IgD-negative memory B cell (primary cell): ENCODE results near the gene GUCA2B. TPM values are rescaled to one million over a fixed set of nuclear protein-coding genes. Genes with fewer than 3 reads are reported as not detected.
A peak's percentile ranks its signal among the peaks of the same experiment; 100 is the strongest.

Experiments
- H3K27ac Mint-ChIP-seq, 3 donors: one replicate each; pipeline ENCODE4 v1.8.0; 2020 to 2022; ENCODE audit warnings: mild to moderate bottlenecking in 3 of 3, mixed read lengths in 3 of 3, moderate library complexity in 1 of 3
- H3K27me3 Mint-ChIP-seq: one replicate; pipeline ENCODE4 v1.8.0; 2021; ENCODE audit warnings: mixed read lengths
- H3K36me3 Mint-ChIP-seq: one replicate; pipeline ENCODE4 v1.8.0; 2020; ENCODE audit warnings: mild to moderate bottlenecking, mixed read lengths
- H3K4me1 Mint-ChIP-seq, 3 donors: one replicate each; pipeline ENCODE4 v1.8.0; 2020 to 2022; ENCODE audit warnings: mixed read lengths in 3 of 3, mild to moderate bottlenecking in 1 of 3
- H3K4me3 Mint-ChIP-seq, 4 donors: one replicate each; pipeline ENCODE4 v1.8.0; 2020 to 2022; ENCODE audit warnings: mild to moderate bottlenecking in 4 of 4, mixed read lengths in 4 of 4, moderate library complexity in 3 of 4
- H3K9me3 Mint-ChIP-seq, 3 donors: one replicate each; pipeline ENCODE4 v1.8.0; 2020 to 2021; ENCODE audit warnings: mixed read lengths in 3 of 3, mild to moderate bottlenecking in 1 of 3
- polyA plus RNA-seq: library from polyadenylated mRNA; unstranded; fragments of 300-500 nt; fragmentation: Illumina TruSeq; gene quantifications from one replicate; pipeline ENCODE4 v1.2.3, GENCODE V29; 2021

Gene GUCA2B
- polyA plus RNA-seq, 1 donor from 2014 or later: not detected

DNA sequence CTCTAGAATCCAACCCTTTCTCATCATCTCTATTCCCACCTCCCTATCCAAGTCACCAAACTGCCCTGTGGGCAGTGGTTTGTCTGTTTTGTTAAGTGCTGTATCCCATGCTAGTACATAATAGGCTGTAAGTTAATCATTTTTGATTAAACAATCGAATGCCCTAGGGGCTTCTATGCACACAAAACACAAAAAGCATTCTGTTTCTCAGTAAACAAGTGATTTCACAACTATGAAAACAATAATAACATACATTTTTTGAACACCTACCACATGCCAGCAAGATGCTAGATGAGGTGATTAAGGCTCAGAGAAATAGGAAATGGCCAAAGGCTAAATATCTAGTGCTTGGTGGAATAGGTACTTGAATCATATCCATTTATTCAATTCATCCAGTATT, 5.0 kb upstream of the GUCA2B start:
- peaks cover 0 to 2% (median 0%) of the 10 kb centered on the region in 3 donors for H3K4me1 Mint-ChIP-seq
- peaks cover 6% of the 10 kb centered on the region for H3K27me3 Mint-ChIP-seq
- H3K4me3 Mint-ChIP-seq: no peak overlapping the region
- H3K27ac Mint-ChIP-seq: no peak overlapping the region
- H3K36me3 Mint-ChIP-seq: no peaks in the 10 kb centered on the region
- peaks cover 0 to 1% (median 0%) of the 10 kb centered on the region in 3 donors for H3K9me3 Mint-ChIP-seq

- Mint-ChIP-seq H3K27me3 (peaks cover 6% of the 10 kb centered on the region), H3K4me3 (no peak overlapping the region), H3K27ac (no peak overlapping the region), H3K4me1 (no peaks in the 10 kb centered on the region), H3K36me3 (no peaks in the 10 kb centered on the region), H3K9me3 (no peaks in the 10 kb centered on the region)
Measured at GRCh38 chr1:42150651-42151050, 2.6 kb upstream of the GUCA2B start.

DNA sequence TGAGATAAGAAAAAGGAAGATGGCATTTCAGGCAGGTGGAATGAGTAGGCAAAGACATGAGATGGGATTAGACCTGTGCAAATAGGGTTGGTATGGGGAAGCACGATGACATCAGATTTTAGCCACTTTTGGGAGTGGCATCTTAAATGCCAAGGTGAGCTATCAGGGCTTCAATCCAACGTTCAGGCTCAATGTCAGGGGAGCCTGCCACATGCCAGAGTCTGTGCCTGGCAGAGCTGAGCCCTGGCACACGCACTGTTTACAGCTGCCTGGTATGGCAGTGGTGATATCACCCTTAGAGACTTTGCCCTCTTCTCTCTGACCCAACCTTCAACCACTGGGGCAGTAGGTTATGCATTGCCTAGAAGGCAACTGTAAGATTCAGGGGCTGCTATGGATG, 1.1 kb upstream of the GUCA2B start:
- Mint-ChIP-seq H3K27me3 (peaks cover 6% of the 10 kb centered on the region), H3K27ac (no peak overlapping the region), H3K36me3 (no peaks in the 10 kb centered on the region), H3K9me3 (no peaks in the 10 kb centered on the region), H3K4me3 (no peak overlapping the region), H3K4me1 (no peaks in the 10 kb centered on the region)

GRCh38 chr1:42153624-42154023, 414 bp downstream of the GUCA2B start:
- Mint-ChIP-seq H3K4me1 (peaks cover 0 to 1% (median 0%) of the 10 kb centered on the region in 3 donors), H3K27me3 (peaks cover 6% of the 10 kb centered on the region), H3K27ac (peak overlapping the region in 1 of 3 donors; percentile 47), H3K36me3 (no peaks in the 10 kb centered on the region), H3K4me3 (no peak overlapping the region), H3K9me3 (no peaks in the 10 kb centered on the region)

GRCh38 chr1:42154685-42155084, 1.5 kb downstream of the GUCA2B start:
- H3K4me3 Mint-ChIP-seq: no peak overlapping the region
- H3K27me3 Mint-ChIP-seq: peaks cover 6% of the 10 kb centered on the region
- no peak overlapping the region for H3K27ac Mint-ChIP-seq
- H3K9me3 Mint-ChIP-seq: no peaks in the 10 kb centered on the region
- H3K4me1 Mint-ChIP-seq: peaks cover 0 to 1% (median 0%) of the 10 kb centered on the region in 3 donors
- H3K36me3 Mint-ChIP-seq: no peaks in the 10 kb centered on the region

DNA sequence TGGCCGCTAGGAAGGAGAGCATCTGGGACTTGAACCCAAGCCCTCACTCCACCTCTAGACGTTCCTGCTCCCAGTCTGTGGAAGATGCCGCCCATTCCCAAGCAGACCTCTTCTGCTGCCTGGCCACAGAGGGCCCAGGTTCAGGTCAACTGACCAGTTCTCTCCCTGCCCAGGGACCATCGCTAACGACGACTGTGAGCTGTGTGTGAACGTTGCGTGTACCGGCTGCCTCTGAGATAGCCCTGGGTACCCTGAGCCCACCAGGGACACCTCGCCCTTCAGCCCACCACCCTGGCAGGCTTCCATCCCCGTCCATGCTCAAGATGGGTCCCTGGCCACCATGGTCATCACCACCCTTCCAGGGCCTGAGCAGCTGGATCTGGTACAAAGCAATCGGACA, 2.2 kb downstream of the GUCA2B start:
- Mint-ChIP-seq H3K36me3 (no peaks in the 10 kb centered on the region), H3K27ac (no peak overlapping the region), H3K4me1 (peaks cover 0 to 1% (median 0%) of the 10 kb centered on the region in 3 donors), H3K4me3 (no peak overlapping the region), H3K9me3 (no peaks in the 10 kb centered on the region), H3K27me3 (peaks cover 3% of the 10 kb centered on the region)

DNA sequence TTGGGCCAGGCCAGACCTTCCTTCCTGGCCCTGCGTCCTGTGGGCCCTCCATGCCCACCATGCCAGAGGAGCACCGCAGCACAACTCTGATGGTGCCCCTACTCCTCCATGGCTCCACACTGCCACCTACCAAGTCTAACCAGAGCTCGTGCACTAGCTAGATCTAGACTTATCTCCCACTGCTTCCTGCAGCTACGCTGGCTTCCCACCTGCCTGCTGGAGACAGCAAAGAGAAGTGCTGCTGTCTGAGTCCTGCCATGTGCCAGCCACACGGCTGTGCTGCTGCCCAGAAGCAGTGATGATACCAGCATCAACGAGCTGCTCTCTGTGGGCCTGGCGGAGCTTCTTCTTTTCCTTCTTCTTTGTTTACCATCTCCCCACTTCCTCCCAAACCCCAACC, 4.5 kb downstream of the GUCA2B start:
- H3K27me3 Mint-ChIP-seq: peaks cover 13% of the 10 kb centered on the region
- no peak overlapping the region for H3K27ac Mint-ChIP-seq
- H3K9me3 Mint-ChIP-seq: peaks cover 2 to 10% (median 2%) of the 10 kb centered on the region in 3 donors
- H3K4me1 Mint-ChIP-seq: peaks cover 0 to 1% (median 0%) of the 10 kb centered on the region in 3 donors
- H3K36me3 Mint-ChIP-seq: no peaks in the 10 kb centered on the region
- H3K4me3 Mint-ChIP-seq: no peak overlapping the region

GRCh38 chr1:42158189-42158588, 5.0 kb downstream of the GUCA2B start:
- no peaks in the 10 kb centered on the region for H3K36me3 Mint-ChIP-seq
- H3K4me1 Mint-ChIP-seq: peaks cover 0 to 1% (median 0%) of the 10 kb centered on the region in 3 donors
- H3K27ac Mint-ChIP-seq: no peak overlapping the region
- no peak overlapping the region for H3K4me3 Mint-ChIP-seq
- H3K27me3 Mint-ChIP-seq: peaks cover 13% of the 10 kb centered on the region
- H3K9me3 Mint-ChIP-seq: peaks cover 2 to 10% (median 2%) of the 10 kb centered on the region in 3 donors

- Mint-ChIP-seq H3K4me1 (peaks cover 0 to 1% (median 0%) of the 10 kb centered on the region in 3 donors), H3K27ac (no peak overlapping the region), H3K27me3 (peaks cover 12% of the 10 kb centered on the region), H3K9me3 (peaks cover 2 to 10% (median 2%) of the 10 kb centered on the region in 3 donors), H3K36me3 (no peaks in the 10 kb centered on the region), H3K4me3 (no peak overlapping the region)
Measured at GRCh38 chr1:42162181-42162580, 9.0 kb downstream of the GUCA2B start.

DNA sequence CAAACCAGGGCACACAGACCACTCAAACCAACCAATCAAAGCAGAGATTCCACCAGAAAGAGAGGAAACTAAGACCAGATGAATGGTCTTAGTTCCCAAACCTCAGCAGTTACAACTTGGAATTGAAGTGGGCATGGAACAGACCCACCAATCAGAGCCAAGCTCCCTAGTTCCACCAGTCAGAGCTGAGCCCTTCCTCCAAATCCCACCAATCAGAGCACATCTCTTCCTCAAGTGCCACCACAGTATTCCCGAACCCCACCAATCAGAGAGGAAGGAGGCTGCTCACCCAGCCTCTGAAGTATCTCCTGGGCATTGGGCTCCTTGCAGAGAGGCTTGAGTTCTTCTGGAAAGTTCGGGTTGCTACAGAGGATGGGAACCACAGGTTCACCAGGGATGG, 9.9 kb downstream of the GUCA2B start:
- H3K27me3 Mint-ChIP-seq: peaks cover 12% of the 10 kb centered on the region
- peaks cover 2 to 10% (median 2%) of the 10 kb centered on the region in 3 donors for H3K9me3 Mint-ChIP-seq

GRCh38 chr1:42163536-42164503, 10.6 kb downstream of the GUCA2B start:
- no peak overlapping the region for H3K27ac Mint-ChIP-seq
- peaks cover 12% of the 10 kb centered on the region for H3K27me3 Mint-ChIP-seq
- H3K36me3 Mint-ChIP-seq: no peaks in the 10 kb centered on the region
- peaks cover 2 to 10% (median 2%) of the 10 kb centered on the region in 3 donors for H3K9me3 Mint-ChIP-seq
- H3K4me1 Mint-ChIP-seq: no peaks in the 10 kb centered on the region
- no peak overlapping the region for H3K4me3 Mint-ChIP-seq

More for the DNA sequence above, 9.9 kb downstream of the GUCA2B start:
- no peaks in the 10 kb centered on the region for H3K36me3 Mint-ChIP-seq
- H3K4me1 Mint-ChIP-seq: no peaks in the 10 kb centered on the region
- H3K4me3 Mint-ChIP-seq: no peak overlapping the region
- no peak overlapping the region for H3K27ac Mint-ChIP-seq

DNA sequence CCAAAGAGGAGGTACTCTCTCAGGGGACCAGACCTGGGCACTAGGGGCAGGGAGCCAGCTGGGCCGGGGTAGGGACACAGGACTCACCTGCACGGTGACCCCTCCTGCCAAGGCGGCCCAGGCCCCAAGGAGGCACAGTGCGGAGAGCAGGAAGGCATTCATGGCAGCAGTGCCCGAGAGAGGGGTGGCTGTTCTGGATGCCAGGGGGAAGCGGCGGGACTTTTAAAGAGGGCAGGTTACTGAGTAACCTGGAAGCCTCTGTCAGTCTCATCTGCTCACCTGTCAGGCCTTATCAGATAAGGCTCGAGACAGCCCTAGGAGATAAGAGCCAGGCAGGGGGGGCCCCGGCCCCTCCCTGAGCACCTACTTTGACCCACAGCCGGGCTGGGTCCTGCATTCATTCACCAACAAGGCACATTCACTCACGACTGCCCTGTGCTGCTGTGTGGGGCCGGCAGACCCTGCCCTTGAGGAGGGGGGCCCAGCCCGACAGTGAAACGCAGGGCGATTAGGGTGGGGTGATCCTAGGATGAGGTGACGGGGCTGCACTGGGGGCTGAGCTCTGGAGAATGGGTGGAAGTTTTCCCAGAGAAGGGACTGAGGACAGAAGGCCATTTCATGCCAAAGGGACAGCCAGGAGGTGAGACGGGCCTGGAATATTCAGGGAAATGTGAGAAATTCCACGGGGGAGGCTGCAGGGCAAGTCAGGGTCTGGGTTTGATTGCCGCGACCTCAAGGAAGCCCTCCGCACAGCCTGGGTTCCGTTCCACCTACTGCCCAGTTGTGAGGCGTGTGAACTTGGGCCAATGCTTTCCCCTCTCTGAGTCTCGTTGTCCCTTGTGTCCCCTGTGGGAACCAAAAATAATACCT, 11.6 kb downstream of the GUCA2B start, which contains the start of gene GUCA2A:
GUCA2A (minus strand) TSS at position 195 of the 870 bp plus-strand sequence; CDS start at position 162, 33 bp downstream.
- H3K9me3 Mint-ChIP-seq: peaks cover 2 to 10% (median 2%) of the 10 kb centered on the region in 3 donors
- H3K4me3 Mint-ChIP-seq: no peak within 1 kb of the TSS
- no peak within 1 kb of the TSS for H3K27ac Mint-ChIP-seq
- H3K4me1 Mint-ChIP-seq: no peaks in the 10 kb centered on the region
- peaks cover 12% of the 10 kb centered on the region for H3K27me3 Mint-ChIP-seq
- no peaks in the 10 kb centered on the region for H3K36me3 Mint-ChIP-seq

GRCh38 chr1:42165511-42166210, 12.5 kb downstream of the GUCA2B start:
- Mint-ChIP-seq H3K27ac (no peak overlapping the region), H3K9me3 (peaks cover 2 to 8% (median 2%) of the 10 kb centered on the region in 3 donors), H3K4me3 (no peak overlapping the region), H3K4me1 (no peaks in the 10 kb centered on the region), H3K27me3 (peaks cover 11% of the 10 kb centered on the region), H3K36me3 (no peaks in the 10 kb centered on the region)

- Mint-ChIP-seq H3K4me1 (no peaks in the 10 kb centered on the region), H3K27ac (peak overlapping the region in 1 of 3 donors; percentile 51), H3K9me3 (no peaks in the 10 kb centered on the region), H3K4me3 (no peak overlapping the region), H3K27me3 (peaks cover 2% of the 10 kb centered on the region), H3K36me3 (no peaks in the 10 kb centered on the region)
Measured at GRCh38 chr1:42167611-42168390, 14.6 kb downstream of the GUCA2B start.
